Activated CD4-positive, alpha-beta T cell treated with anti-CD3 and anti-CD28 coated beads, Interleukin-2, amount 10 ng/mL, durations not matched to agents 7 days and 5 days (primary cell): ENCODE data around the gene NPFF. TPM values are rescaled to one million over a fixed set of nuclear protein-coding genes. Genes with fewer than 3 reads are reported as not detected.
A peak's percentile ranks its signal among the peaks of the same experiment; 100 is the strongest.
"Not testable (repeated sequence)": the region's sequence is repeated elsewhere in the genome, so short reads cannot be mapped to it uniquely, and the experiment has no call there.

Experiments used
- CTCF ChIA-PET: fragments of 350-600 bp; sonication (Branson Sonifier 250); formaldehyde crosslinking; loops from one replicate; lab custom pipeline; 2021; ENCODE audit warnings: antibody characterized with exemption; lab: Charles Lee
- POLR2A ChIA-PET: fragments of 350-600 bp; sonication (Branson Sonifier 250); formaldehyde crosslinking; loops from one replicate; lab custom pipeline; 2021; ENCODE audit warnings: antibody characterized with exemption; lab: Charles Lee
- DNase-seq: peaks from one replicate; pipeline ENCODE4 v3.0.0-alpha.2; 2020
- H3K27ac Mint-ChIP-seq: one replicate; pipeline ENCODE4 v1.8.0; 2021; ENCODE audit warnings: mild to moderate bottlenecking, moderate library complexity, mixed read lengths
- H3K27me3 Mint-ChIP-seq: one replicate; pipeline ENCODE4 v1.8.0; 2021; ENCODE audit warnings: mixed read lengths
- H3K36me3 Mint-ChIP-seq: one replicate; pipeline ENCODE4 v1.8.0; 2021; ENCODE audit warnings: low read depth, mixed read lengths
- H3K4me1 Mint-ChIP-seq: one replicate; pipeline ENCODE4 v1.8.0; 2021; ENCODE audit warnings: mixed read lengths
- H3K4me3 Mint-ChIP-seq: one replicate; pipeline ENCODE4 v1.8.0; 2021; ENCODE audit warnings: mild to moderate bottlenecking, moderate library complexity, mixed read lengths
- H3K9me3 Mint-ChIP-seq: one replicate; pipeline ENCODE4 v1.8.0; 2021; ENCODE audit warnings: mixed read lengths
- total RNA-seq, 2 experiments: library from RNA; stranded (reverse); gene quantifications; one replicate each; pipeline ENCODE4 v1.2.3, GENCODE V29; 2021

Gene NPFF
- not detected for total RNA-seq

DNA sequence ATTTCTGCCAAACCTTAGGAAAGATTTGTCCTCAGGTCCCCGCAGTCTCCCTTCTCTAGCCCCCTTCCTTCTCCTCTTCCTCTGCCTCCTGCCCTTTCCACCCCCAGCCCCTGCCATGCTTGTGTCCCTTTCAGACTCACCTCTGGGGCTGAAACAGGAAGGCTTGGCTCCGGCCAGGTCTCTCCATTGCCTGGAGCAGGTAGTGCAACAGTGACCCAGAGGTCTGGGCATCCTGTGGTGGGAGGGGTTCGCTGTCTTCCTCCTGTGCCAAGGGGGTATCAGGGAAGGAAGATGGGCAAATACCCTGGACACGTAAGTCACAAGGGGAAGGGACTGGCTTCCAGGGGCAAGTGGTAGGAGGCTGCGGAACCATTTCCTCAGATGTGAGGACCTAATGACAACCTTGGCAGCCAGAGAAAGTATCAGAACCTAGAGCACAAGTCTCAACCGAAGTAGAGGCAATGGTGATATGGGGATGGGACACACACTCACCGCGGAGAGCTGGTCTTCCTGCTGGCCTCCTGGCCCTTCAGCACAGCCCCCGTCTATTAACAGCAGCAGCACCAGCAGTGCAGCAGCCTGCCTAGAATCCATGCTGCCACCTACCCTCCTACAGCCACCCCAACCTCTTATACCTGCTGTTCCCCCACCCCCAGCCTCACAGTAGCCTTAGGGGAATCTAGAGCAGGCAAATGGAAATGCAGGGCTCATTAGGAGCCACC, at the start of gene NPFF:
NPFF (minus strand) TSS at position 604 of the 722 bp plus-strand sequence; CDS start at position 594, 10 bp downstream.
- Mint-ChIP-seq H3K4me1 (peaks cover 19% of the 10 kb centered on the region), H3K27me3 (no peaks in the 10 kb centered on the region), H3K4me3 (no peak within 1 kb of the TSS), H3K27ac (peak within 1 kb of the TSS; percentile 19), H3K9me3 (no peaks in the 10 kb centered on the region), H3K36me3 (no peaks in the 10 kb centered on the region)
- POLR2A ChIA-PET = no interaction called here
- CTCF ChIA-PET = interaction anchor here (0.6 to 3.2 kb wide), 2 partner anchors 32 to 215 kb away, joined by 3 to 20 read pairs; no protein-coding TSS in a partner anchor
- DNase-seq = no peak

GRCh38 chr12:53552361-53553327, 45.4 kb upstream of the NPFF start:
- Mint-ChIP-seq H3K9me3 (no peaks in the 10 kb centered on the region), H3K27ac (no peak overlapping the region), H3K4me1 (peaks cover 12% of the 10 kb centered on the region), H3K27me3 (no peaks in the 10 kb centered on the region), H3K4me3 (no peak overlapping the region), H3K36me3 (peaks cover 20% of the 10 kb centered on the region)
- POLR2A ChIA-PET = no interaction called here
- CTCF ChIA-PET = interaction anchor here (0.7 kb wide), 1 partner anchor 9 kb away, joined by 4 read pairs; no protein-coding TSS in a partner anchor
- no peak for DNase-seq

DNA sequence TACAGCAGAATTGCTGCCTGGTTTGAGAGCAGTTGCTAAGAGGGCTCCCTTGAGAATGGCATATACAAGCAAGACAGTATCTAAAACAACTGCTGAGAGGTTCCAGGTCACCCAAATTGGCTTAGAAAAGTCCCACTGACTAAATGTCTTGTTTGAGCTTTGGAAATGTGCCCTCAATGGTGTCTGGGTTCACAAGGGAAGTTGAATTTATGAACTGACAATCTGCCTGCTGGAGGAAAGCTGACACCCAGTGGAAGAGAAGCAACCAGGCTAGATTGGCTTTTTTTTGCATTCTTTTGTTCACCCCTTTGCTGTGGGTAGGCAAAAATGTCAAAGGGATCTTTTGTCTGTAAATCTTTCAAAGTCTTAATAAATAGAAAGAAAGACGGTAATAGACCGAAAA, 44.6 kb upstream of the NPFF start:
- Mint-ChIP-seq H3K36me3 (peaks cover 21% of the 10 kb centered on the region), H3K4me1 (peaks cover 9% of the 10 kb centered on the region), H3K27ac (no peak overlapping the region), H3K4me3 (no peak overlapping the region), H3K9me3 (no peaks in the 10 kb centered on the region), H3K27me3 (no peaks in the 10 kb centered on the region)
- ChIA-PET CTCF (interaction anchor here (0.7 to 1.1 kb wide), 3 partner anchors 8 to 35 kb away, joined by 3 to 4 read pairs (median 4); no protein-coding TSS in a partner anchor), POLR2A (no interaction called here)
- DNase-seq = no peak

DNA sequence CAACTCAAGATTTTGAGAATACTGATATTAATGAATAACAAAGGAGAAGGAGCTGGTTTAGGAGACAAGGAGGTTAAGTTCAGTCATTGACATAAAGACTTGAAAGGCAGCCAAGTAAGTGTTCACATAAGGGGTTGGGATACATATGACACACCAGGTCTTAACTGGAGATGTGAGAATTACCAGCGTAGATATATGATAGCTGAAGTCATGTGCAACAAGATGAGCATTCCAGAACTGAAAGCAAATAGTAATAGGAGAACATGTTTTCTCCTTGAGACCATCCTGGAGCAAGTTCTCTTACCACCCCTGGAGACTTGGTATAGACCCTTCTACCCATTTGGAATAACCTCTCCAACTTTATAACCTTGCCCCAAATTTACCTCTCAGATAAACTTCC, 43.3 kb upstream of the NPFF start:
- POLR2A ChIA-PET = no interaction called here
- no peak for DNase-seq
- Mint-ChIP-seq H3K9me3 (no peaks in the 10 kb centered on the region), H3K36me3 (peaks cover 21% of the 10 kb centered on the region), H3K27ac (no peak overlapping the region), H3K27me3 (no peaks in the 10 kb centered on the region), H3K4me3 (no peak overlapping the region), H3K4me1 (peaks cover 9% of the 10 kb centered on the region)
- CTCF ChIA-PET = interaction anchor here (0.7 to 1.7 kb wide), 3 partner anchors 11 to 125 kb away, joined by 3 to 4 read pairs (median 3); partner anchors contain the start of gene ATP5MC2

DNA sequence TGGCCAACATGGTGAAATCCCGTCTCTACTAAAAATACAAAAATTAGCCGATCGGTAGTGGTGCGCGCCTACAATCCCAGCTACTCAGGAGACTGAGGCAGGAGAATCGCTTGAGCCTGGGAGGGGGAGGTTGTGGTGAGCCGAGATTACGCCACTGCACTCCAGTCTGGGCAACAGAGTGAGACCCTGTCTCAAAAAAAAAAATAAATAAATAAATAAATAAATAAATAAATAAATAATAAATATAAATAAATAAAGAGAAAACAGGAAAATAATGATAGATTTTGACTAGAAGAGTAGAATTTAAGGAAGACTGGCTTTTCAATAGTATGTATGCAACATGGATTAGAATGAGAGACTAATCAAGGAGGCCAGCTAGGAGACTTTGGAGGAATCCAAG, 42.8 kb upstream of the NPFF start:
- POLR2A ChIA-PET, H3K27ac Mint-ChIP-seq, H3K4me1 Mint-ChIP-seq, DNase-seq, H3K27me3 Mint-ChIP-seq, H3K4me3 Mint-ChIP-seq, H3K9me3 Mint-ChIP-seq: not testable (repeated sequence)
- H3K36me3 Mint-ChIP-seq = peaks cover 21% of the 10 kb centered on the region
- CTCF ChIA-PET = interaction anchor here (0.6 to 1.7 kb wide), 3 partner anchors 12 to 125 kb away, joined by 3 to 4 read pairs (median 3); partner anchors contain the start of gene ATP5MC2

GRCh38 chr12:53548354-53548753, 41.1 kb upstream of the NPFF start:
- Mint-ChIP-seq H3K4me1 (peaks cover 21% of the 10 kb centered on the region), H3K36me3 (peaks cover 21% of the 10 kb centered on the region)
- H3K4me3 Mint-ChIP-seq, H3K27ac Mint-ChIP-seq, DNase-seq, H3K27me3 Mint-ChIP-seq, H3K9me3 Mint-ChIP-seq: not testable (repeated sequence)
- ChIA-PET CTCF (interaction anchor here (0.6 to 1.1 kb wide), 5 partner anchors 8 to 129 kb away, joined by 3 to 4 read pairs (median 3); partner anchors contain the start of gene ATP5MC2), POLR2A (interaction anchor here (0.6 kb wide), 1 partner anchor 496 kb away, joined by 4 read pairs; no protein-coding TSS in a partner anchor)

- H3K36me3 Mint-ChIP-seq = peaks cover 18% of the 10 kb centered on the region
- ChIA-PET CTCF (interaction anchor here (0.6 to 3.3 kb wide), 14 partner anchors 8 to 203 kb away, joined by 3 to 24 read pairs (median 4); partner anchors contain the start of gene ATP5MC2), POLR2A (interaction anchor here (1.7 kb wide), 1 partner anchor 132 kb away, joined by 9 read pairs; the partner anchor contains the start of gene ATP5MC2)
- no peak overlapping the region for H3K4me3 Mint-ChIP-seq
- peak overlapping the region; percentile 70 for H3K27ac Mint-ChIP-seq
- peaks cover 14% of the 10 kb centered on the region for H3K4me1 Mint-ChIP-seq
- no peaks in the 10 kb centered on the region for H3K9me3 Mint-ChIP-seq
- peak; percentile 68 for DNase-seq
- H3K27me3 Mint-ChIP-seq = no peaks in the 10 kb centered on the region
These were observed 36.3 kb upstream of the NPFF start for GRCh38 chr12:53543539-53543938.

GRCh38 chr12:53539526-53539925, 32.2 kb upstream of the NPFF start:
- no peaks in the 10 kb centered on the region for H3K27me3 Mint-ChIP-seq

GRCh38 chr12:53538209-53538689, 31.0 kb upstream of the NPFF start:
- H3K4me1 Mint-ChIP-seq = peaks cover under 1% of the 10 kb centered on the region
- no peak for DNase-seq
- ChIA-PET POLR2A (interaction anchor here (0.7 kb wide), 1 partner anchor 177 kb away, joined by 3 read pairs; no protein-coding TSS in a partner anchor), CTCF (interaction anchor here (1.6 kb wide), 1 partner anchor 139 kb away, joined by 5 read pairs; no protein-coding TSS in a partner anchor)
- no peak overlapping the region for H3K27ac Mint-ChIP-seq
- H3K36me3 Mint-ChIP-seq = peaks cover 29% of the 10 kb centered on the region
- no peaks in the 10 kb centered on the region for H3K27me3 Mint-ChIP-seq
- no peaks in the 10 kb centered on the region for H3K9me3 Mint-ChIP-seq
- H3K4me3 Mint-ChIP-seq = no peak overlapping the region

More at GRCh38 chr12:53539526-53539925, 32.2 kb upstream of the NPFF start:
- POLR2A ChIA-PET = no interaction called here
- H3K36me3 Mint-ChIP-seq = peaks cover 23% of the 10 kb centered on the region
- DNase-seq = no peak
- no peaks in the 10 kb centered on the region for H3K9me3 Mint-ChIP-seq
- no peak overlapping the region for H3K4me3 Mint-ChIP-seq
- H3K4me1 Mint-ChIP-seq = peaks cover 10% of the 10 kb centered on the region
- CTCF ChIA-PET = interaction anchor here (0.5 to 1.6 kb wide), 5 partner anchors 9 to 155 kb away, joined by 3 to 5 read pairs (median 3); no protein-coding TSS in a partner anchor
- no peak overlapping the region for H3K27ac Mint-ChIP-seq

DNA sequence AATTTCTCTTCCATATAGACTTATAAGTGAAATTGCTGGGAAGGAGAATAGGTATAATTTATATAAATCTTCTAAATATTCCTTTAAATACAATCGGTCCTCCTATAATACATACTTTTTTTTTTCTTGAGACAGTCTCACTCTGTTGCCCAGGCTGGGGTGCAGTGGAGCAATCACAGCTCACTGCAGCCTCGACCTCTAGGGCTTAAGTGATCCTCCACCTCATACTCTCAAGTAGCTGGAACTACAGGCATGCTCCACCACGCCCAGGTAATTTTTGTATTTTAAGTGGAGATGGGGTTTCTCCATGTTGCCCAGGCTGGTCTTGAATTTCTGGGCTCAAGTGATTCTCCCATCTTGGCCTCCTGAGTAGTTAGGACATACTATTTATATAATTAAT, 29.7 kb upstream of the NPFF start:
- ChIA-PET CTCF (interaction anchor here (0.6 to 0.9 kb wide), 2 partner anchors 99 to 190 kb away, joined by 3 to 4 read pairs; no protein-coding TSS in a partner anchor), POLR2A (no interaction called here)
- H3K36me3 Mint-ChIP-seq = peaks cover 37% of the 10 kb centered on the region
- H3K9me3 Mint-ChIP-seq = no peaks in the 10 kb centered on the region
- no peak overlapping the region for H3K4me3 Mint-ChIP-seq
- DNase-seq = no peak
- no peaks in the 10 kb centered on the region for H3K4me1 Mint-ChIP-seq
- H3K27me3 Mint-ChIP-seq = no peaks in the 10 kb centered on the region
- no peak overlapping the region for H3K27ac Mint-ChIP-seq

DNA sequence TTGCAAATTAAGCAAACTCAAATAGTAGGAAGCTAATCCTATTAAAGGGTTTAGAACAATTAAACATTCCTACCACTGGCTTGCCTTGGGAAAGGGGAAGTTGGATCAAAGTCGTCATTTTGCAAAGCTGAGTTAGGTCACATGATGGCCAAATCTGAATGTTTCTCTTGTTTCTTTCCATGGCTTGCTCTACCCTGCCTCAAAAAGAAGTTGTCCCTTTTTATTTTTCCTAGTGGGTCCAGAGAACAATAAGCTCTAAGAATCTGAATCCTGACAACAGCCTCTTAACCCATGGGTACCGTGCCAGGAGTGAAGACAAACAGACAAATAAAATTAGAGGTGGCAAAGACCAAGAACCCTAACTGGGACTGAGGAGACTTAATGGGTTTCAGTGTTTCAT, 26.2 kb upstream of the NPFF start:
- Mint-ChIP-seq H3K4me1 (no peaks in the 10 kb centered on the region), H3K27me3 (no peaks in the 10 kb centered on the region), H3K4me3 (no peak overlapping the region), H3K27ac (no peak overlapping the region), H3K9me3 (no peaks in the 10 kb centered on the region), H3K36me3 (peaks cover 40% of the 10 kb centered on the region)
- CTCF ChIA-PET = interaction anchor here (0.7 to 1.6 kb wide), 5 partner anchors 10 to 336 kb away, joined by 3 to 4 read pairs (median 3); no protein-coding TSS in a partner anchor
- POLR2A ChIA-PET = no interaction called here
- no peak for DNase-seq
